K562 (cell line): Measurements from ENCODE around the gene PI4KA. TPM values are rescaled to one million over a fixed set of nuclear protein-coding genes. Genes with fewer than 3 reads are reported as not detected.

Experiments used
- ARID4B ChIP-seq: sonication (generic); formaldehyde crosslinking; IDR thresholded peaks from 2 replicates; pipeline ENCODE4 v1.8.0; 2022; ENCODE audit warnings: mild to moderate bottlenecking, missing genetic modification reagents
- MEIS2 ChIP-seq: fragments of 450-650 bp; IDR thresholded peaks from 2 replicates; pipeline ENCODE4 v1.6.1; 2014; ENCODE audit warnings: mild to moderate bottlenecking; ENCODE audit not compliant: partially characterized antibody
- SIN3B ChIP-seq: fragments of 450-650 bp; IDR thresholded peaks from 2 replicates; pipeline ENCODE4 v1.6.1; 2017; ENCODE audit warnings: low read depth, mild to moderate bottlenecking, moderate library complexity
- YY1 ChIP-seq, 3 experiments: IDR thresholded peaks; 2 replicates each; pipeline ENCODE4 v1.6.1; 2011; ENCODE audit warnings: low read length in 2 of 3, mild to moderate bottlenecking in 2 of 3, moderate library complexity in 2 of 3, borderline replicate concordance in 1 of 3, control low read depth in 1 of 3, low read depth in 1 of 3; ENCODE audit not compliant: insufficient read depth in 3 of 3, insufficient replicate concordance in 2 of 3, control insufficient read depth in 1 of 3, insufficient read length in 1 of 3; ENCODE audit errors: extremely low read depth in 1 of 3
- polyA plus RNA-seq, 8 experiments: library from polyadenylated mRNA; depleted of rRNA in 4 of 8; stranded (reverse) in 5 of 8; unstranded in 3 of 8; fragments of >200 nt; fragmentation: Nextera tagmentation in 2 of 8; fragmentation: Illumina TruSeq in 1 of 8; extraction: Ambion mirVana in 2 of 8; extraction: Trizol in 1 of 8; gene quantifications; 2 replicates each; pipeline versions ENCODE4 v1.2.1 to v1.2.3, GENCODE V29; 2011 to 2014; ENCODE audit warnings: inconsistent platforms in 1 of 8, missing spikeins in 1 of 8
- total RNA-seq, 7 experiments: library from RNA; depleted of rRNA in 6 of 7; stranded (reverse); fragments of >200 nt in 6 of 7; fragmentation: Illumina TruSeq in 2 of 7; extraction: Trizol in 2 of 7; gene quantifications; 2 replicates each; pipeline versions ENCODE4 v1.2.1 to v1.2.3, GENCODE V29; 2011 to 2021; ENCODE audit warnings: low replicate concordance in 1 of 7

Gene PI4KA
- total and polyA plus RNA-seq, 9 of the 15 experiments (the other 6 are each of a cell fraction or from before 2014, with no cell fraction given), result 7.3 to 187 (median 84.7) TPM

DNA sequence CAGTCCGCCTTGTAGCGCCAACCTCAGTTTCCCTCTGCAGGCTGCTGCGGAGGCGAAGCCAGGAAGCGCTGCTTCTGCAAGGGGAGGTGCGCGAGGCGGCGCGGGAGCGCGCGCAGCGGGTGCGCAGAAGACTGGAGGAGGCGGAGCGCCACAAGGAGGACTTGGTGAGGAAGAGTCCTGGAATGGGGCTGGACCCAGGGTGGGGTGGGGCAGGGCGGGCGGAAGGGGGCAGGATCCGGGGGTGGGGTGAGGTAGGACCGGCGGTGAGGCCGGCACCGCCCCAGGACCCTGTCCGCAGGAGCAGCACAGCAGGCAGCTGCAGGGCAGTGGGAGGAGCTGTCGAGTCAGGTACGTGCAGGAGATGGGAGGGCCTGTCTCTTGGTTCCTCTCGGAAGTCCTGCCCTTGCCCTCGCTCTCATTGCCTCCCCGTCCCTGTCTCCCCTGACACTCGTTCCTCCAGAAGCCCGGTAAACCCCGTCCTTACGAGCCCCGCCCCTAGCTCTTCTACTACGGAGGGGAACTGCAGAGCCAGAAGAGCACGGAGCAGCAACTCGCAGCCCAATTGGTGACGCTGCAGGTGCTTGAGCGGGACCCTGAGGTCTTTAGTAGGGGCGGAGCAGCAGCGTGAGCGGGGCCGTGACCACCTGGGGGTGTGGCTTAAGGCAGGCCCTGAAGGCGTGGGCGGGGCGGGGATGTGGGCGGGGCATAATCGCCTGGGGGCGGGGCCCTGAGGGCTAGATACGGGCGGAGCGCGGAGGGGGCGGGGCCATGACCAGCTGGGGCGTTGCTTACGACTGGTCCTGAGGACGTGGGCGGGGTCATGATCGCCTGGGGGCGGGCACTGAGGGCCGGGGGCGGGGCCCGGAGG lies 155.8 kb downstream of the PI4KA start (continued):
- TF ChIP-seq YY1 (IDR thresholded peaks at IDR 0.05; ENCODE audit: borderline replicate concordance in 1 of 3, control insufficient read depth in 1 of 3, extremely low read depth in 1 of 3, insufficient read depth in 3 of 3, insufficient read length in 1 of 3, insufficient replicate concordance in 2 of 3, low read depth in 1 of 3, low read length in 2 of 3), result peak in 1 of 3 experiments; percentile 55
- peak; percentile 71 for TF ChIP-seq ARID4B
- peak; percentile 86; the same call in 1 of the 2 replicates for TF ChIP-seq SIN3B
- peak; percentile 36 for TF ChIP-seq MEIS2
